ENCODE results near the gene DUSP22. TPM values are rescaled to one million over a fixed set of nuclear protein-coding genes. Genes with fewer than 3 reads are reported as not detected.
"Not testable (repeated sequence)": the region's sequence is repeated elsewhere in the genome, so short reads cannot be mapped to it uniquely, and the experiment has no call there.

DUSP22 gene
- total RNA-seq, 2 donors from 2014 or later = 23.3 to 27.4 TPM

GRCh38 chr6:373773-374724 is 81.8 kb downstream of the DUSP22 start:
- no peak overlapping the region for H3K4me3 Mint-ChIP-seq
- H3K27me3 Mint-ChIP-seq = peaks cover 5% of the 10 kb centered on the region
- H3K9me3 Mint-ChIP-seq = peaks cover 5% of the 10 kb centered on the region
- no peaks in the 10 kb centered on the region for H3K36me3 Mint-ChIP-seq (ENCODE audit: low read depth)
- no peak overlapping the region for H3K27ac Mint-ChIP-seq
- no peak for ATAC-seq (replicated peaks)
- H3K4me1 Mint-ChIP-seq = no peaks in the 10 kb centered on the region

- Mint-ChIP-seq H3K27ac (no peak overlapping the region), H3K4me3 (no peak overlapping the region), H3K36me3 (ENCODE audit: low read depth) (no peaks in the 10 kb centered on the region), H3K4me1 (no peaks in the 10 kb centered on the region), H3K9me3 (peaks cover 5% of the 10 kb centered on the region), H3K27me3 (peaks cover 5% of the 10 kb centered on the region)
- ATAC-seq (replicated peaks) = no peak
These were observed 82.7 kb downstream of the DUSP22 start for GRCh38 chr6:374956-375355.

GRCh38 chr6:376827-377640 is 84.7 kb downstream of the DUSP22 start:
- no peaks in the 10 kb centered on the region for H3K9me3 Mint-ChIP-seq
- H3K36me3 Mint-ChIP-seq (ENCODE audit: low read depth) = no peaks in the 10 kb centered on the region
- no peak overlapping the region for H3K4me3 Mint-ChIP-seq
- H3K27ac Mint-ChIP-seq = no peak overlapping the region
- peaks cover 9% of the 10 kb centered on the region for H3K27me3 Mint-ChIP-seq
- no peaks in the 10 kb centered on the region for H3K4me1 Mint-ChIP-seq
- ATAC-seq (replicated peaks) = no peak

- H3K27ac Mint-ChIP-seq; H3K4me1 Mint-ChIP-seq; H3K27me3 Mint-ChIP-seq; H3K4me3 Mint-ChIP-seq; H3K36me3 Mint-ChIP-seq (ENCODE audit: low read depth); ATAC-seq (replicated peaks); H3K9me3 Mint-ChIP-seq: not testable (repeated sequence)
These were observed 85.3 kb downstream of the DUSP22 start for GRCh38 chr6:377641-378020.

GRCh38 chr6:378090-378957 is 86.0 kb downstream of the DUSP22 start:
- Mint-ChIP-seq H3K27ac (no peak overlapping the region), H3K4me1 (no peaks in the 10 kb centered on the region), H3K4me3 (no peak overlapping the region)

GRCh38 chr6:378958-379409 is 86.7 kb downstream of the DUSP22 start:
- no peak for ATAC-seq (replicated peaks)
- Mint-ChIP-seq H3K4me1 (no peaks in the 10 kb centered on the region), H3K27ac (no peak overlapping the region), H3K4me3 (no peak overlapping the region), H3K27me3 (peaks cover 14% of the 10 kb centered on the region), H3K9me3 (no peaks in the 10 kb centered on the region), H3K36me3 (ENCODE audit: low read depth) (no peaks in the 10 kb centered on the region)

More at GRCh38 chr6:378090-378957, 86.0 kb downstream of the DUSP22 start:
- ATAC-seq (replicated peaks) = no peak
- no peaks in the 10 kb centered on the region for H3K9me3 Mint-ChIP-seq
- H3K36me3 Mint-ChIP-seq (ENCODE audit: low read depth) = no peaks in the 10 kb centered on the region
- H3K27me3 Mint-ChIP-seq = peaks cover 9% of the 10 kb centered on the region

- Mint-ChIP-seq H3K27ac (no peak overlapping the region), H3K4me3 (no peak overlapping the region), H3K4me1 (no peaks in the 10 kb centered on the region), H3K9me3 (no peaks in the 10 kb centered on the region), H3K36me3 (ENCODE audit: low read depth) (no peaks in the 10 kb centered on the region), H3K27me3 (peaks cover 14% of the 10 kb centered on the region)
- ATAC-seq (replicated peaks) = no peak
These were observed 87.3 kb downstream of the DUSP22 start for GRCh38 chr6:379410-380181.

- H3K4me3 Mint-ChIP-seq = no peak overlapping the region
- H3K27ac Mint-ChIP-seq = no peak overlapping the region
- H3K36me3 Mint-ChIP-seq (ENCODE audit: low read depth) = no peaks in the 10 kb centered on the region
- no peak for ATAC-seq (replicated peaks)
- H3K4me1 Mint-ChIP-seq = no peaks in the 10 kb centered on the region
- no peaks in the 10 kb centered on the region for H3K9me3 Mint-ChIP-seq
- H3K27me3 Mint-ChIP-seq = peaks cover 17% of the 10 kb centered on the region
These were observed 88.2 kb downstream of the DUSP22 start for GRCh38 chr6:380234-381218.

GRCh38 chr6:381742-382461 is 89.6 kb downstream of the DUSP22 start:
- Mint-ChIP-seq H3K9me3 (no peaks in the 10 kb centered on the region), H3K4me1 (no peaks in the 10 kb centered on the region), H3K27me3 (peaks cover 12% of the 10 kb centered on the region), H3K4me3 (no peak overlapping the region), H3K27ac (no peak overlapping the region), H3K36me3 (ENCODE audit: low read depth) (no peaks in the 10 kb centered on the region)
- no peak for ATAC-seq (replicated peaks)

GRCh38 chr6:382883-383810 is 90.9 kb downstream of the DUSP22 start:
- H3K4me1 Mint-ChIP-seq = no peaks in the 10 kb centered on the region
- H3K27ac Mint-ChIP-seq = no peak overlapping the region
- H3K36me3 Mint-ChIP-seq (ENCODE audit: low read depth) = no peaks in the 10 kb centered on the region
- H3K9me3 Mint-ChIP-seq = no peaks in the 10 kb centered on the region
- no peak overlapping the region for H3K4me3 Mint-ChIP-seq
- no peak for ATAC-seq (replicated peaks)
- peaks cover 12% of the 10 kb centered on the region for H3K27me3 Mint-ChIP-seq

GRCh38 chr6:383856-384255 is 91.6 kb downstream of the DUSP22 start:
- Mint-ChIP-seq H3K36me3 (ENCODE audit: low read depth) (no peaks in the 10 kb centered on the region), H3K27ac (no peak overlapping the region), H3K4me3 (no peak overlapping the region), H3K4me1 (peaks cover under 1% of the 10 kb centered on the region), H3K27me3 (peaks cover 12% of the 10 kb centered on the region), H3K9me3 (no peaks in the 10 kb centered on the region)
- no peak for ATAC-seq (replicated peaks)

All from activated T-helper 17 cell treated with anti-CD3 and anti-CD28 coated beads, Interleukin-2, amount 50 U/mL, for 72 hours (primary cell).